BE2C (cell line): Measurements from ENCODE around the gene CTDSPL.

Source experiments
- DNase-seq: peaks from one replicate; pipeline ENCODE4 v3.0.0-alpha.2; 2020
- H3K27me3 ChIP-seq: fragments of 250-450 bp; sonication (Bioruptor Pico); 2 replicates; pipeline ENCODE4 v1.5.1; 2020; ENCODE audit warnings: mild to moderate bottlenecking
- H3K36me3 ChIP-seq: fragments of 250-450 bp; sonication (Bioruptor Pico); 2 replicates; pipeline ENCODE4 v1.5.1; 2020; ENCODE audit warnings: mild to moderate bottlenecking
- H3K4me1 ChIP-seq: fragments of 250-450 bp; sonication (Bioruptor Pico); 2 replicates; pipeline ENCODE4 v1.5.1; 2020
- H3K4me3 ChIP-seq: 2 replicates; pipeline ENCODE4 v1.5.1; 2011; ENCODE audit warnings: low read depth, low read length
- H3K9me3 ChIP-seq: fragments of 250-450 bp; sonication (Bioruptor Pico); 2 replicates; pipeline ENCODE4 v1.5.1; 2020
- CTCF ChIP-seq: IDR thresholded peaks from 2 replicates; pipeline ENCODE4 v1.5.1; 2012; ENCODE audit warnings: mild to moderate bottlenecking, low read depth, low read length

The CTDSPL gene

GRCh38 chr3:38019658-38020341 lies 158.1 kb downstream of the CTDSPL start:
- no peak for DNase-seq
- no peaks in the 10 kb centered on the region for H3K36me3 ChIP-seq
- H3K4me3 ChIP-seq: no peak overlapping the region
- H3K9me3 ChIP-seq: no peaks in the 10 kb centered on the region
- H3K4me1 ChIP-seq: no peaks in the 10 kb centered on the region
- no peak for TF ChIP-seq CTCF
- H3K27me3 ChIP-seq: no peaks in the 10 kb centered on the region

GRCh38 chr3:38020342-38020726 lies 158.7 kb downstream of the CTDSPL start:
- TF ChIP-seq CTCF: no peak
- Histone ChIP-seq H3K27me3 (no peaks in the 10 kb centered on the region), H3K36me3 (no peaks in the 10 kb centered on the region), H3K4me1 (no peaks in the 10 kb centered on the region), H3K9me3 (no peaks in the 10 kb centered on the region), H3K4me3 (no peak overlapping the region)
- DNase-seq: no peak

- Histone ChIP-seq H3K36me3 (no peaks in the 10 kb centered on the region), H3K9me3 (no peaks in the 10 kb centered on the region), H3K27me3 (no peaks in the 10 kb centered on the region), H3K4me3 (no peak overlapping the region), H3K4me1 (no peaks in the 10 kb centered on the region)
- no peak for TF ChIP-seq CTCF
- DNase-seq: no peak
These were observed 159.5 kb downstream of the CTDSPL start for GRCh38 chr3:38021196-38021595.

GRCh38 chr3:38022301-38022700 lies 160.6 kb downstream of the CTDSPL start:
- Histone ChIP-seq H3K27me3 (no peaks in the 10 kb centered on the region), H3K9me3 (no peaks in the 10 kb centered on the region), H3K36me3 (no peaks in the 10 kb centered on the region), H3K4me3 (no peak overlapping the region), H3K4me1 (no peaks in the 10 kb centered on the region)
- no peak for DNase-seq
- TF ChIP-seq CTCF: no peak

- Histone ChIP-seq H3K27me3 (no peaks in the 10 kb centered on the region), H3K4me1 (no peaks in the 10 kb centered on the region), H3K36me3 (no peaks in the 10 kb centered on the region), H3K4me3 (no peak overlapping the region), H3K9me3 (no peaks in the 10 kb centered on the region)
- no peak for TF ChIP-seq CTCF
- no peak for DNase-seq
These were observed 161.4 kb downstream of the CTDSPL start for GRCh38 chr3:38022896-38023709.

GRCh38 chr3:38026856-38027255 lies 165.2 kb downstream of the CTDSPL start:
- no peak for DNase-seq

More at GRCh38 chr3:38026856-38027255, 165.2 kb downstream of the CTDSPL start:
- no peaks in the 10 kb centered on the region for H3K4me1 ChIP-seq
- H3K9me3 ChIP-seq: no peaks in the 10 kb centered on the region
- no peak overlapping the region for H3K4me3 ChIP-seq
- H3K27me3 ChIP-seq: no peaks in the 10 kb centered on the region
- TF ChIP-seq CTCF: no peak
- no peaks in the 10 kb centered on the region for H3K36me3 ChIP-seq
